RWPE1 (cell line): ENCODE results near the gene HBEGF.

Experiments
- CTCF ChIA-PET: fragments of 350-600 bp; sonication (Branson Sonifier 250); formaldehyde crosslinking; extraction: SDS; loops from one replicate; lab custom pipeline; 2021; lab: Yijun Ruan, JAX
- POLR2A ChIA-PET: fragments of 400-600 bp; formaldehyde crosslinking; extraction: SDS; loops from one replicate; lab custom pipeline; 2020; ENCODE audit warnings: antibody characterized with exemption; ENCODE audit not compliant: low non-redundant PET; lab: Yijun Ruan, JAX
- DNase-seq: peaks from one replicate; pipeline ENCODE4 v3.0.0; 2012; ENCODE audit warnings: low spot score
- H3K27ac ChIP-seq: fragments of 450-650 bp; 2 replicates; pipeline ENCODE4 v1.5.1; 2017
- TF ChIP-seq, protein P1 (sequence below): fragments of 450-650 bp; conservative IDR thresholded peaks from 2 replicates; pipeline ENCODE4 v1.5.1; 2017; ENCODE audit warnings: low read depth, mild to moderate bottlenecking

HBEGF gene

DNA sequence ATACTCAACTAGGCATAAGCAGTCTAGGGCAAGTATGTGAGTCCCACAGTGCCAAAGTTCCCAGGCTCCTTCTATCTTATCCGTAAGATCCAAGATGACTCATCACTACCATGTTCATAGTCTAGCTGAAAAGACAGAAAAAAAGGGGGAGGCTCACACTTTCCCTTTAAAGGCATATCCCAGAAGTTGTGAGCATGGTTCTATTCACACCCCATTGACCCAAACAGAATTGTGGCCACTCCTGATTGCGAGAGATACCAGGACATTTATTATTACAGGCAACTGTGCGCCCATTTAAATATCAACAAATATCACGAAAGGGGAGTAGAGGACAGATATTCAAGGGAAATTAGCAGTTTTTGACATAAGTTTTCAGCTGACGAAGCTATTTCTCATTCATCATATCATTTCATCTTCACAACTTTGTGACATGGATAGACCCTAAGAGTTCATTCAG lies 35.4 kb downstream of the HBEGF start:
- DNase-seq = peak; percentile 68
- H3K27ac ChIP-seq = no peak overlapping the region
- CTCF ChIA-PET = interaction anchor here (0.7 kb wide), 1 partner anchor 59 kb away, joined by 3 read pairs; no protein-coding TSS in a partner anchor
- POLR2A ChIA-PET = no interaction called here
- TF ChIP-seq, protein P1, sequence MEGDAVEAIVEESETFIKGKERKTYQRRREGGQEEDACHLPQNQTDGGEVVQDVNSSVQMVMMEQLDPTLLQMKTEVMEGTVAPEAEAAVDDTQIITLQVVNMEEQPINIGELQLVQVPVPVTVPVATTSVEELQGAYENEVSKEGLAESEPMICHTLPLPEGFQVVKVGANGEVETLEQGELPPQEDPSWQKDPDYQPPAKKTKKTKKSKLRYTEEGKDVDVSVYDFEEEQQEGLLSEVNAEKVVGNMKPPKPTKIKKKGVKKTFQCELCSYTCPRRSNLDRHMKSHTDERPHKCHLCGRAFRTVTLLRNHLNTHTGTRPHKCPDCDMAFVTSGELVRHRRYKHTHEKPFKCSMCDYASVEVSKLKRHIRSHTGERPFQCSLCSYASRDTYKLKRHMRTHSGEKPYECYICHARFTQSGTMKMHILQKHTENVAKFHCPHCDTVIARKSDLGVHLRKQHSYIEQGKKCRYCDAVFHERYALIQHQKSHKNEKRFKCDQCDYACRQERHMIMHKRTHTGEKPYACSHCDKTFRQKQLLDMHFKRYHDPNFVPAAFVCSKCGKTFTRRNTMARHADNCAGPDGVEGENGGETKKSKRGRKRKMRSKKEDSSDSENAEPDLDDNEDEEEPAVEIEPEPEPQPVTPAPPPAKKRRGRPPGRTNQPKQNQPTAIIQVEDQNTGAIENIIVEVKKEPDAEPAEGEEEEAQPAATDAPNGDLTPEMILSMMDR = no peak

DNA sequence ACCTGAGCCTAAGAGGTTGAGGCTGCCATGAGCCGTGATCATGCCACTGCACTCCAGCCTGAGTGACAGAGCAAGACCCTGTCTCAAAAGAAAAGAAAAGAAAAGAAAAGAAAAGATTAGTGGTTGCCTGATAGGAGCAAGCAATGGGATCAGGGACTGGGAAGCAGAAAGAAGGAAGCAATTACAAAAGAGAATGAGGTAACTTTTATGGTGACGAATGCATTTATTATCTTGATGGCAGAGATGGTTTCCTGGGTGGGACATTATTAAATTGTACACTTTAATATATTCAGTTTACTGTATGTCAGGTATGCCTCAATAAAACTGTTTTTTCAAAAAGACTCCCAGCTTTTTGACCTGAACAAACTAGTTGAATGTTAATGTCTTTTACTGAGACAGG lies 36.0 kb downstream of the HBEGF start:
- TF ChIP-seq, protein P1 = no peak
- no peak overlapping the region for H3K27ac ChIP-seq
- DNase-seq = no peak
- ChIA-PET CTCF (no interaction called here), POLR2A (no interaction called here)

DNA sequence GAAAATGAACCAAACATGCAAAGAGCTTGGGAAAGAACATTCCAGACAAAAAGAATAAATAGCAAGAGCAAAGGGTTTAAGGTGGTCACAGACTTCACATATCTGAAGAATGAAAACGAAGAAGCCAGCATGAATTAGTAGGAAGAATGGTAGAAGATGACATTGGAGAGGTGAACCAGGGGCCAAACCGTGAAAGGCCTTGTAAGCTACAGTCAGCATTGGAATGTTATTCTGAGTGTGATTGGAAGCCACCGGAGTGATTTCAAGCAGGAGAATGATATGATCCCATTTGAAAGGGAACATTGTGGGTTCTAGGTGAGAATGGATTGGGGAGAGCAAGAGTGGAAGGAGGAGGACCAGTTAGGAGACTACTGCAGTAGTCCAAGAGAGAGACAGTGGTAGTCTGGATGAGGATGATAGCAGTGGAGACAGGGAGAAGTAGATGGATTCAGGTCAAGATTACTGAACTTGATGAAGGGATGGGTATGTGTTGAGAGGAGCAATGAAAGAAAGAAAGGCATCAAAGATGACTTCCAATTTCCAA lies 36.6 kb downstream of the HBEGF start:
- TF ChIP-seq, protein P1 = no peak
- POLR2A ChIA-PET = no interaction called here
- no peak overlapping the region for H3K27ac ChIP-seq
- CTCF ChIA-PET = interaction anchor here (1.4 kb wide), 1 partner anchor 42 kb away, joined by 3 read pairs; no protein-coding TSS in a partner anchor
- no peak for DNase-seq

DNA sequence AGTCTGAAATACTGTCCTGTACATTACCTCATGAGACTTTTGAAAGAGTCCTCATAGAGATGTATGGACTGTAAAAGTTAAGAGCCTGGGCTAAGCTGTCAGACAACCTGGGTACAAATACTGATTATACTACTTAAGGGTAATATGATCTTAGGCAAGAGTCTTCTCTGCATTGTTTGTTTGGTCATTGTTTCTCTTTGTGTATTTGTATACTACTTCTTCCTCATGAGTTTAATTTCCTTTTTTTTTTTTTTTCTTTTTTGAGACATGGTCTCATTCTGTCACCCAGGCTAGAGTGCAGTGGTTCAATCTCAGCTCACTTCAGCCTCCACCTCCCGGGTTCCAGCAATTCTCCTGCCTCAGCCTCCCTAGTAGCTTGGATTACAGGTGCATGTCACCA lies 40.9 kb downstream of the HBEGF start:
- POLR2A ChIA-PET = no interaction called here
- DNase-seq = no peak
- CTCF ChIA-PET = interaction anchor here (0.9 kb wide), 1 partner anchor 21 kb away, joined by 3 read pairs; no protein-coding TSS in a partner anchor
- H3K27ac ChIP-seq = no peak overlapping the region
- TF ChIP-seq, protein P1 = no peak

DNA sequence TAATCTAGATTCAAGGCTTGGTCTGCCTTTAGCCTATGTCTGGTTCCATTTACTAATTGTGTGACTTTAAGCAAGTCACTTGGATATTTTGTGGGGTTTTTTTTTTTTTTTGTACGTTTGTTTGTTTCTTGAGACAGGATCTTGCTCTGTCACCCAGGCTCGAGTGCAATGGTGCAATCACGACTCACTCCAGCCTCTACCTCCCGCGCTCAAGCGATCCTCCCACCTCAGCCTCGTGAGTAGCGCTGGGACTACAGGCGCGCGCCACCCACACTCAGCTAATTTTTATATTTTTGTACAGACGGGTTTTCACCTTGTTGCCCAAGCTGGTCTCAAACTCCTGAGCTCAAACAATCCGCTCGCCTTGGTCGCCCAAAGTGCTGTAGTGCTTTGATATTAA lies 42.4 kb downstream of the HBEGF start:
- CTCF ChIA-PET = interaction anchor here (0.5 to 1.6 kb wide), 6 partner anchors 32 to 266 kb away, joined by 3 to 5 read pairs (median 4); no protein-coding TSS in a partner anchor
- H3K27ac ChIP-seq = no peak overlapping the region
- POLR2A ChIA-PET = no interaction called here

DNA sequence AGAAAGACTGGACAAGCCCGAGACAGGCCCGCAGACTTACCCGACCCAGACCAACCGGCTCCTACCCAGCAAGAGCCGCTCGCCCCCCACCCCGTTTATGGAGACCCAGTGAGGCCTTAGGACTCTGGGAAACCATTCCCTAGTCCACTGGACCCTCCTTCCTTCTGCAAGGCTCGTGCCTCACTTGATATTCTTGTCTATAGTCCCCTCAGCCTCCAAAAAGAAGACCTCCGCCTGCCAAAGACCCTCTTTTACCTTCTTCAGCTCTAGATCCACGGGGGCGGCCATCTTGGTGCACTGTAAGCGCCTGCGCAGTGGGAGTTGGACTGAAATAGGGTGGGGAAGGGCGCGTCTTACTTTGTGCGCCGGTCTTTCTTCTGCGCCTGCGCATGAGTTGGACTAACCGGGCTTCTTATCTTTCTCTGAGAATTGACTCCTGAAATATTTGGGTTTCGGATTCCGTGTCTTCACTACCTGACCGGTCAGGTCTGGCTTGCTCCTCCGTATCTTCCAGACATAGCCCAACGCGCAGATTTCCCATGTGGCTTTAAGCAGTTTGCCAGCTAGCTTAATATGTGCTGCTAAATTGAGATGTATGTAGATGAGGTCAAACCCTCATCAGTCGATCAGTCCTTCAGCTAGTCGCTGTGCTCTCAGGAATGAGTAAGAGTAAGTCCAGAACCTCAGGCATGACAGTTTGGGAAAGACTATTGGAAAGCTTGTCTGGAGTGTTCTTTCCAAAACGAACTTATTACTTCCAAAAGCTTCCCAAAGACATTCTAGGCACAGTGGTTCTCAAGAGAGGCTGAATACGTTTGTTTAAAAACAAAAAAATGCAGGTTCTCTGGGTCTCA lies 43.4 kb downstream of the HBEGF start, which contains the start of gene PFDN1:
Gene PFDN1 (minus strand): TSS at position 316 of the 854 bp plus-strand sequence. CDS start 28 bp downstream, at position 288.
- TF ChIP-seq, protein P1 = no peak
- CTCF ChIA-PET = interaction anchor here (0.5 to 1.6 kb wide), 7 partner anchors 33 to 893 kb away, joined by 3 to 5 read pairs (median 4); no protein-coding TSS in a partner anchor
- peak; percentile 100 for DNase-seq
- POLR2A ChIA-PET = interaction anchor here (0.7 to 1.0 kb wide), 4 partner anchors 41 to 61 kb away, joined by 3 to 9 read pairs (median 5); no protein-coding TSS in a partner anchor
- H3K27ac ChIP-seq = peak within 1 kb of the TSS; percentile 73

More for the DNA sequence above, 42.4 kb downstream of the HBEGF start:
- no peak for DNase-seq
- TF ChIP-seq, protein P1 = no peak
